ENCODE results near the gene SIPA1. TPM values are rescaled to one million over a fixed set of nuclear protein-coding genes. Genes with fewer than 3 reads are reported as not detected.

Gene SIPA1
- total RNA-seq, 2 donors from 2014 or later: 39.9 to 46.8 TPM

GRCh38 chr11:65651339-65651588, 13.4 kb downstream of the SIPA1 start:
- peak overlapping the region; percentile 68 for H3K4me3 Mint-ChIP-seq

GRCh38 chr11:65651589-65652510, 13.9 kb downstream of the SIPA1 start:
- peak overlapping the region; percentile 77 for H3K9ac ChIP-seq (ENCODE audit: extremely low read depth, low read length, poor library complexity, severe bottlenecking)
- peak overlapping the region; percentile 82 for H3K4me3 ChIP-seq (ENCODE audit: low read length)
- TF ChIP-seq CTCF (conservative IDR thresholded peaks at IDR 0.05): no peak
- peak overlapping the region; percentile 68 for H3K4me3 Mint-ChIP-seq
- peak; percentile 41 for DNase-seq
- peak overlapping the region; percentile 77 for H3K27ac Mint-ChIP-seq
- no peaks in the 10 kb centered on the region for H3K27me3 ChIP-seq (ENCODE audit: control insufficient read depth, insufficient read depth, low read length, poor library complexity, severe bottlenecking)
- peaks cover 25% of the 10 kb centered on the region for H3K36me3 Mint-ChIP-seq (ENCODE audit: low read depth)
- no peaks in the 10 kb centered on the region for H3K9me3 ChIP-seq (ENCODE audit: control insufficient read depth, low read length)
- peaks cover 15% of the 10 kb centered on the region for H3K4me1 Mint-ChIP-seq
- H3K36me3 ChIP-seq (ENCODE audit: control insufficient read depth, insufficient read depth, low read length): peaks cover 40% of the 10 kb centered on the region
- H3K27me3 Mint-ChIP-seq (ENCODE audit: insufficient read depth): peaks cover 6% of the 10 kb centered on the region
- peak overlapping the region; percentile 95 for H3K27ac ChIP-seq (ENCODE audit: low read depth, low read length)
- 49 to 51% methylated on average over 23 to 28 of the region's 28 CpGs for WGBS, 2 experiments (ENCODE audit: insufficient coverage in 1 of 2, insufficient read length in 1 of 2)
- no peaks in the 10 kb centered on the region for H3K4me1 ChIP-seq (ENCODE audit: control insufficient read depth, insufficient read depth, low read length)
- no peaks in the 10 kb centered on the region for H3K9me3 Mint-ChIP-seq

More at GRCh38 chr11:65651339-65651588, 13.4 kb downstream of the SIPA1 start:
- 96 to 100% methylated on average over 3 of the region's 3 CpGs for WGBS, 2 experiments (ENCODE audit: insufficient coverage in 1 of 2, insufficient read length in 1 of 2)
- Histone ChIP-seq H3K27ac (ENCODE audit: low read depth, low read length) (no peak overlapping the region), H3K4me1 (ENCODE audit: control insufficient read depth, insufficient read depth, low read length) (no peaks in the 10 kb centered on the region), H3K36me3 (ENCODE audit: control insufficient read depth, insufficient read depth, low read length) (peaks cover 36% of the 10 kb centered on the region), H3K27me3 (ENCODE audit: control insufficient read depth, insufficient read depth, low read length, poor library complexity, severe bottlenecking) (no peaks in the 10 kb centered on the region), H3K4me3 (ENCODE audit: low read length) (no peak overlapping the region), H3K9ac (ENCODE audit: extremely low read depth, low read length, poor library complexity, severe bottlenecking) (no peak overlapping the region), H3K9me3 (ENCODE audit: control insufficient read depth, low read length) (no peaks in the 10 kb centered on the region)
- TF ChIP-seq CTCF (conservative IDR thresholded peaks at IDR 0.05): no peak
- Mint-ChIP-seq H3K27me3 (ENCODE audit: insufficient read depth) (peaks cover 6% of the 10 kb centered on the region), H3K9me3 (no peaks in the 10 kb centered on the region), H3K27ac (no peak overlapping the region), H3K36me3 (ENCODE audit: low read depth) (peaks cover 21% of the 10 kb centered on the region), H3K4me1 (peaks cover 15% of the 10 kb centered on the region)
- DNase-seq: no peak

- TF ChIP-seq CTCF (conservative IDR thresholded peaks at IDR 0.05): no peak
- Histone ChIP-seq H3K27ac (ENCODE audit: low read depth, low read length) (peak overlapping the region; percentile 95), H3K36me3 (ENCODE audit: control insufficient read depth, insufficient read depth, low read length) (peaks cover 48% of the 10 kb centered on the region), H3K9me3 (ENCODE audit: control insufficient read depth, low read length) (no peaks in the 10 kb centered on the region), H3K27me3 (ENCODE audit: control insufficient read depth, insufficient read depth, low read length, poor library complexity, severe bottlenecking) (no peaks in the 10 kb centered on the region), H3K4me3 (ENCODE audit: low read length) (peak overlapping the region; percentile 82), H3K4me1 (ENCODE audit: control insufficient read depth, insufficient read depth, low read length) (no peaks in the 10 kb centered on the region), H3K9ac (ENCODE audit: extremely low read depth, low read length, poor library complexity, severe bottlenecking) (peak overlapping the region; percentile 77)
- peak; percentile 96 for DNase-seq
- Mint-ChIP-seq H3K27ac (peak overlapping the region; percentile 92), H3K4me3 (peak overlapping the region; percentile 68), H3K9me3 (no peaks in the 10 kb centered on the region), H3K4me1 (peaks cover 15% of the 10 kb centered on the region), H3K27me3 (ENCODE audit: insufficient read depth) (peaks cover 5% of the 10 kb centered on the region), H3K36me3 (ENCODE audit: low read depth) (peaks cover 33% of the 10 kb centered on the region)
- WGBS, 2 experiments (ENCODE audit: insufficient coverage in 1 of 2, insufficient read length in 1 of 2): 0 to 1% methylated on average over 41 to 68 of the region's 68 CpGs
These were observed 14.8 kb downstream of the SIPA1 start for GRCh38 chr11:65652511-65653228.

All from endodermal cell (in vitro differentiated cells).